DND-41 (cell line): ENCODE results near the gene GSTA1.
"Not testable (repeated sequence)": the region's sequence is repeated elsewhere in the genome, so short reads cannot be mapped to it uniquely, and the experiment has no call there.

Source experiments
- ATAC-seq: fragments of 200-7000 bp; cut with Tn5 transposase; 3 replicates; pipeline ENCODE4 v1.9.1; 2021; ENCODE audit warnings: low read depth; ENCODE audit not compliant: insufficient read depth
- DNase-seq: peaks from one replicate; pipeline ENCODE4 v3.0.0-alpha.2; 2020
- H2AFZ ChIP-seq: 2 replicates; pipeline ENCODE4 v1.6.0; 2012; ENCODE audit warnings: low read depth, low read length
- H3K27ac ChIP-seq: 2 replicates; pipeline ENCODE4 v1.5.1; 2012; ENCODE audit warnings: low read length, inconsistent platforms
- H3K27me3 ChIP-seq: fragments of 200-600 bp; sonication (generic); 2 replicates; pipeline ENCODE4 v1.6.0; 2012; ENCODE audit warnings: low read length, mild to moderate bottlenecking, inconsistent platforms; ENCODE audit not compliant: insufficient read depth, poor library complexity
- H3K36me3 ChIP-seq: 2 replicates; pipeline ENCODE4 v1.5.1; 2012; ENCODE audit warnings: low read length, inconsistent platforms; ENCODE audit not compliant: insufficient read depth
- H3K4me1 ChIP-seq: 2 replicates; pipeline ENCODE4 v1.5.1; 2012; ENCODE audit warnings: mild to moderate bottlenecking, low read length; ENCODE audit not compliant: insufficient read depth
- H3K4me2 ChIP-seq: 2 replicates; pipeline ENCODE4 v1.6.0; 2012; ENCODE audit warnings: mild to moderate bottlenecking, moderate library complexity, low read length, inconsistent platforms; ENCODE audit not compliant: insufficient read depth
- H3K4me3 ChIP-seq, 2 experiments: fragments of 200-600 bp in 1 of 2; shearing (Covaris generic) in 1 of 2; 2 replicates each; pipeline ENCODE4 v1.5.1; 2012 to 2016; ENCODE audit warnings: inconsistent platforms in 2 of 2, low read length in 2 of 2, mild to moderate bottlenecking in 2 of 2, low read depth in 1 of 2, moderate library complexity in 1 of 2
- H3K79me2 ChIP-seq: 2 replicates; pipeline ENCODE4 v1.6.0; 2012; ENCODE audit warnings: low read length, inconsistent platforms; ENCODE audit not compliant: insufficient read depth
- H3K9ac ChIP-seq: 2 replicates; pipeline ENCODE4 v1.6.0; 2012; ENCODE audit warnings: low read depth, mild to moderate bottlenecking, inconsistent platforms, low read length, moderate library complexity
- H3K9me3 ChIP-seq: 2 replicates; pipeline ENCODE4 v1.5.1; 2012; ENCODE audit warnings: low read length, moderate library complexity, mild to moderate bottlenecking, inconsistent platforms; ENCODE audit not compliant: insufficient read depth, severe bottlenecking
- H4K20me1 ChIP-seq: 2 replicates; pipeline ENCODE4 v1.6.0; 2012; ENCODE audit warnings: low read length; ENCODE audit not compliant: insufficient read depth
- EZH2 ChIP-seq: IDR thresholded peaks from 3 replicates; pipeline ENCODE4 v1.6.1; 2012; ENCODE audit warnings: borderline replicate concordance, low read depth, mild to moderate bottlenecking, moderate library complexity, low read length, inconsistent platforms; ENCODE audit not compliant: severe bottlenecking
- TF ChIP-seq, protein P1 (sequence below): IDR thresholded peaks from 2 replicates; pipeline ENCODE4 v1.5.1; 2012; ENCODE audit warnings: borderline replicate concordance, low read length, moderate library complexity, mild to moderate bottlenecking; ENCODE audit not compliant: poor library complexity, severe bottlenecking; ENCODE audit errors: extremely low read depth

Gene GSTA1

DNA sequence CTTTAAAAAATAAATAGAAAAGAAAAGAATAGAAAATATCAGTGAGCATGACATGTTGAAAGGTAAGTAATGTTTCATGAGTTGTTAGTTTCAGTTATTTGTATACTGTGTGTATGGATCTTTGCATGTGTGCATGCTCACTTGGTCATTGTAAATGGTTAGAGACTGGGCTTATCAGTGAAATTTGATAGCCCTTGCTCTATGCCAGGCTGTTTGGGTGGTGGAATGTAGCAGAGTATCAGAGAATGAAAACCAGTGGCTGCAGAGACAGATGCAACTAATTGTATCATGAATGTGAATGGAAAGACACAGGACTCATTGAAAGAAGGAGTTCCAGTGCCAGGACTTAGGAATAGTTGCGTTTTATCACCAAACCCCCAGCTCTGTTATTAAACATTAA lies 44.5 kb downstream of the GSTA1 start:
- H3K4me2 ChIP-seq = no peak overlapping the region

DNA sequence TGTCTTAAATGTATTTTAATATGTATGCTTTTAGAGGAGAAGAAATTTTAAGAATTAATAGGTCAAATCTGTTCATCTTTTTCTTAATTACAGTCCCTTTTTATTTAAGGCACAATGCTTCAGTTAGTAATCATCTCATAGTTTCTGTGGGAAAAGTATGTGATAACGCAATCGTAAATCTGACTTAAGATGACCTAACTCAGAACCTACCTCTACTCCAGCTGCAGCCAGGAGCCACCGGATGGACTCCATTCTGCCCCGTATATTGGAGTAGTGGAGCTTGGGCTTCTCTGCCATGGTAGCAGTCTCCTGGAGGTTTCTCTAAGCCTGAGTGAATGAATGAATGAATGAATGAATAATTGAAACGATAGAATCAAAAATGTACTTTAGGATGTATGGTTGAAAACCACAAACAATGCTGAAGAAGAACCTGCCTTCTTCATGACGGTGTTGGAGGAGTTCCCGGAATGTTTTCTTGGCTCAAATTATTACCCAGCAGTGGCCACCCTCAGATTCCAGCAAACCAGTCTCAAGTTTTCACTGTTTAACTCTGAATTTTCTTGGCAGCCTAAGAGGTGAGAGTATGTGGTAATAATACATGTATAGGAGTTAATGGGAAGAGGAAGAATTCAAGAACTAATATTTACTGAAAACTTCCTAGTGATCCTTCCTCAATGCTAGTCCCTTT lies 45.8 kb downstream of the GSTA1 start:
- not testable (repeated sequence) for H3K27ac ChIP-seq, H3K36me3 ChIP-seq, H2AFZ ChIP-seq, H3K4me1 ChIP-seq, H4K20me1 ChIP-seq, ATAC-seq, H3K27me3 ChIP-seq, H3K9ac ChIP-seq, H3K79me2 ChIP-seq, H3K4me3 ChIP-seq, H3K9me3 ChIP-seq, H3K4me2 ChIP-seq, DNase-seq

More for the DNA sequence above, 44.5 kb downstream of the GSTA1 start:
- H3K4me1 ChIP-seq = no peaks in the 10 kb centered on the region
- TF ChIP-seq, protein P1, sequence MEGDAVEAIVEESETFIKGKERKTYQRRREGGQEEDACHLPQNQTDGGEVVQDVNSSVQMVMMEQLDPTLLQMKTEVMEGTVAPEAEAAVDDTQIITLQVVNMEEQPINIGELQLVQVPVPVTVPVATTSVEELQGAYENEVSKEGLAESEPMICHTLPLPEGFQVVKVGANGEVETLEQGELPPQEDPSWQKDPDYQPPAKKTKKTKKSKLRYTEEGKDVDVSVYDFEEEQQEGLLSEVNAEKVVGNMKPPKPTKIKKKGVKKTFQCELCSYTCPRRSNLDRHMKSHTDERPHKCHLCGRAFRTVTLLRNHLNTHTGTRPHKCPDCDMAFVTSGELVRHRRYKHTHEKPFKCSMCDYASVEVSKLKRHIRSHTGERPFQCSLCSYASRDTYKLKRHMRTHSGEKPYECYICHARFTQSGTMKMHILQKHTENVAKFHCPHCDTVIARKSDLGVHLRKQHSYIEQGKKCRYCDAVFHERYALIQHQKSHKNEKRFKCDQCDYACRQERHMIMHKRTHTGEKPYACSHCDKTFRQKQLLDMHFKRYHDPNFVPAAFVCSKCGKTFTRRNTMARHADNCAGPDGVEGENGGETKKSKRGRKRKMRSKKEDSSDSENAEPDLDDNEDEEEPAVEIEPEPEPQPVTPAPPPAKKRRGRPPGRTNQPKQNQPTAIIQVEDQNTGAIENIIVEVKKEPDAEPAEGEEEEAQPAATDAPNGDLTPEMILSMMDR = no peak
- H2AFZ ChIP-seq = no peak overlapping the region
- no peaks in the 10 kb centered on the region for H4K20me1 ChIP-seq
- H3K4me3 ChIP-seq = no peak overlapping the region
- no peaks in the 10 kb centered on the region for H3K36me3 ChIP-seq
- no peaks in the 10 kb centered on the region for H3K79me2 ChIP-seq
- no peaks in the 10 kb centered on the region for H3K9me3 ChIP-seq
- ATAC-seq = no peak
- no peak for DNase-seq
- no peak overlapping the region for H3K27ac ChIP-seq
- no peaks in the 10 kb centered on the region for H3K27me3 ChIP-seq
- H3K9ac ChIP-seq = no peak overlapping the region

DNA sequence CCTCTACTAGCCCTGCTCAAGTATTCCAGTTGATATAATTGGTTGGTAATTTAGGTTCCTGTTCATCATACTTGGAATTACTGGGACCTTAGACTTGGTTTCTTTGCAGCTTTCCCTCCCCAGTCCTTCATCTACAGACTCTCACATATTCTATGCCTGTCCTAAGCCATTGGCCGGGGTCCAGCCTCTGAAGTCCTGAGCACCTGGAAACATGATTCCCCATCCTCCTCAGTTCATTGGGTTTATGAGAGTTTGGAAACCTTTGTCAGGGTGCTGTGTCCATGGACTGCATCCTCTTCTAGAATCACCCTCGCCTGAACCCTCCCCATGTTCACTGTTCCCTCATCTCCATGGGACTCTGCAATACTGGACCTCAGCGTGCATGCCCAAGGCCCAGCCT lies 49.2 kb downstream of the GSTA1 start:
- Histone ChIP-seq H3K4me1 (no peaks in the 10 kb centered on the region), H3K79me2 (no peaks in the 10 kb centered on the region), H3K4me3 (no peak overlapping the region), H3K4me2 (no peak overlapping the region), H3K27me3 (no peaks in the 10 kb centered on the region), H2AFZ (no peak overlapping the region), H4K20me1 (no peaks in the 10 kb centered on the region), H3K27ac (no peak overlapping the region), H3K9me3 (no peaks in the 10 kb centered on the region), H3K36me3 (no peaks in the 10 kb centered on the region), H3K9ac (no peak overlapping the region)
- no peak for TF ChIP-seq EZH2
- TF ChIP-seq, protein P1 = no peak
- no peak for DNase-seq
- no peak for ATAC-seq

DNA sequence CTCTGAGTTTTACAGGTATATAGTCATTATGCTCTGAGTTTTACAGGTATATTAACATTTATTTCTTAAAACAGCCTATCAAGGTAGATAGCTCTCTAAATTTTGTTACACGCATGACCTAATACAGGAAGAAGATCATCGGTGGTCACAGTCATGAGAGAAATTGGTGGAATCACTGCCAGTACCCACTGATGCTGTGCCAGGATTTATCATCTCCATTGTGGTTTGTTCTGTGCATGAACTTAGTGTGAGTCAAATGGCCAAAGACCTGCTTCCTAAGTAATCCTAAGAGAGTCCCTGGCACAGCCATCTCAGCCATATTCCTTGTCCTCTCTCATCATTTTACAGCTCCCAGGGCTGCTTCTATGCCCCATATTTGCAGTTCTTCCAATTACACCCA lies 50.5 kb downstream of the GSTA1 start:
- H3K9me3 ChIP-seq = not testable (repeated sequence)

More for the DNA sequence above, 50.5 kb downstream of the GSTA1 start:
- H3K9ac ChIP-seq, H3K79me2 ChIP-seq, H3K27me3 ChIP-seq, H3K27ac ChIP-seq, ATAC-seq, H3K4me1 ChIP-seq, H2AFZ ChIP-seq, DNase-seq, H4K20me1 ChIP-seq, H3K4me2 ChIP-seq, H3K36me3 ChIP-seq, H3K4me3 ChIP-seq: not testable (repeated sequence)
